Stimulated activated naive CD8-positive, alpha-beta T cell treated with anti-CD3 and anti-CD28 coated beads, Interleukin-15, Interleukin-2, amounts not matched to agents 100 ng/mL and 50 ng/mL, for 24 hours (primary cell): ENCODE measurements around the gene AFG3L2.
"Not testable (repeated sequence)": the region's sequence is repeated elsewhere in the genome, so short reads cannot be mapped to it uniquely, and the experiment has no call there.

Experiments used
- H3K27ac Mint-ChIP-seq: one replicate; pipeline ENCODE4 v1.8.0; 2021; ENCODE audit warnings: mild to moderate bottlenecking, mixed read lengths
- H3K27me3 Mint-ChIP-seq: one replicate; pipeline ENCODE4 v1.8.0; 2021; ENCODE audit warnings: mixed read lengths
- H3K36me3 Mint-ChIP-seq: one replicate; pipeline ENCODE4 v1.8.0; 2021; ENCODE audit warnings: low read depth, mixed read lengths
- H3K4me1 Mint-ChIP-seq: one replicate; pipeline ENCODE4 v1.8.0; 2021; ENCODE audit warnings: low read depth, mixed read lengths
- H3K4me3 Mint-ChIP-seq: one replicate; pipeline ENCODE4 v1.8.0; 2021; ENCODE audit warnings: mild to moderate bottlenecking, mixed read lengths
- H3K9me3 Mint-ChIP-seq: one replicate; pipeline ENCODE4 v1.8.0; 2021; ENCODE audit warnings: mixed read lengths

Gene AFG3L2

DNA sequence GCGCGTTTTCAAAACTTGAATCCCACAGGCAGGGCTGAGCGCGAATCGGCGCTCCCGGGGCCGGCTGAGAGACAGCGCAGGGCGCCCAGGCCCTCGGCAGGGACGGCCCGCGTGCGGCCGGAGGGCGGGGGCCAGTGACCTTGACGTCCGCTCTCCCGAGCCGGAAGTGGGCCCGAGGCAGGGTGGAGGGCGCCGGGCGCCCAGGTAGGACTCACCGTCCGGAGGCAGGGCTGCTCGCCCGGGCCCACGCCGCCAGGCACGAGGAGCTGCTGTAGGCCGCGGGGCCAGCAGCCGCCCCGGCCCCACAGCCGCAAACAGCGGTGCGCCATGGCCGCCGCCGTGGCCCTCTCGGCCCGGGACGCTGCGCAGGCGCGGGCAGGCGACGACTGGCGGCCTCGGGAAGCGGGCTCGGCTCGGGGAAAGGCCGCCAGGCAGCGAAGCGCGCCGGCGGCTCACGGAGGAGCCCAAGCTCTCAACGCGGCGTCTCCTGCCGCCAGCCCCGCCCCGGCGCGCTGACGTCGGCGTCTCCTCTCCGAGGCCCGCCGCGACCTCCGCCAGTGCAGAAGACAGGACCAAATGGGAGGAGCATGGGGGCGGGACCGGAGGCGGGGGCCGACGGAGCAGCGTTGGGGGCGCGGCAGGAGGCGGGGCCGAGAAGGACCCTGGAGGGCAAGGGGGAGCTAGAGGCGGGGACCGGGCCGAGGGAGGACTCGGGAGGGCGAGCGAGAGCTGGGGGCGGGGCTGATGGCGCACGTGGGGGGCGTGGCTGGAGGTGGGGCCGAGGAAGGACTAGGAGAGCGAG, at the start of gene AFG3L2:
Gene AFG3L2, minus strand, starts transcription at position 474 of the 802 bp plus-strand sequence. Its CDS starts 145 bp downstream, at position 329.
- peaks cover 44% of the 10 kb centered on the region for H3K4me1 Mint-ChIP-seq
- no peaks in the 10 kb centered on the region for H3K27me3 Mint-ChIP-seq
- H3K36me3 Mint-ChIP-seq = peaks cover 26% of the 10 kb centered on the region
- peak within 1 kb of the TSS; percentile 99 for H3K27ac Mint-ChIP-seq
- H3K4me3 Mint-ChIP-seq = peak within 1 kb of the TSS; percentile 96
- no peaks in the 10 kb centered on the region for H3K9me3 Mint-ChIP-seq

DNA sequence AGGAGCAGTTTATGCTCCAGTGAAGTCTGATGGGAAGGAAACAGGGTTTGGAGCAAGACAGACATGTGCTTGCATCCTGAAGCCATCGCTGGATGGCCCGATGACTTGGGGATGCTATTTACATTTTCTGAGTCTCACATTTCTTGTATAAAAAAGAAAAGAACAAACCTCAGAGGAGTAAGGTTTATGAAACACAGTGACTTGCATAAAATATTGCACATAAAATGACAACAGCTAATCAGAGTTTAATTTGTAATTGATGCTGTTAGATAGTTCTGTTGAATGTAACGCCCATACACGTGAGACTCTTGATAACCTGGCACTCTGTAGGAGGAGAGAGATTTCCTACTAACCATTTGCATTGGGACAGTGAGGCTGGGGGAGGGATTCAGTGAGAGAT, 47.2 kb upstream of the AFG3L2 start:
- Mint-ChIP-seq H3K4me3 (no peak overlapping the region), H3K27ac (no peak overlapping the region), H3K4me1 (peaks cover 20% of the 10 kb centered on the region), H3K36me3 (peaks cover 4% of the 10 kb centered on the region), H3K9me3 (no peaks in the 10 kb centered on the region), H3K27me3 (no peaks in the 10 kb centered on the region)

DNA sequence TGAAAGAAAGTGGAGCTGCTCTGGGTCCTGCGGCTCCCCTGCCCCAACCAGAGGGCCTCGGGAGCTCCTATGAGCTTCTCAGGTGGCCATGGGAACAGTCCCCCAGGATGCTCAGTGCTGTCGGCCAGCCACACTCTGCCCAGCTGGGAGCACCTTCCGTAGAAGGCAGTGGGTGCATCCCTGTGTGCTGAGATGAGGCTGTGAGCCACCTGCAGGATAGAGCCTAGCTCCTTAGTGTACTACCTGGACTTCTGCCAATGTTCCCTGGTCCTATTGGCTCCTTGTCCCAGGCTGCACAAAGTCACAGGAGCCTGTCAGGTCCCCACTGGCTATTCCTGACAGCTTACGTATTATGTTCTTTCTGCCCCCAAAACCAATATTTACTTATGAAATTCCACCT, 46.8 kb upstream of the AFG3L2 start:
- Mint-ChIP-seq H3K27me3 (no peaks in the 10 kb centered on the region), H3K36me3 (peaks cover 4% of the 10 kb centered on the region), H3K27ac (no peak overlapping the region), H3K4me1 (peaks cover 20% of the 10 kb centered on the region), H3K9me3 (no peaks in the 10 kb centered on the region), H3K4me3 (no peak overlapping the region)

DNA sequence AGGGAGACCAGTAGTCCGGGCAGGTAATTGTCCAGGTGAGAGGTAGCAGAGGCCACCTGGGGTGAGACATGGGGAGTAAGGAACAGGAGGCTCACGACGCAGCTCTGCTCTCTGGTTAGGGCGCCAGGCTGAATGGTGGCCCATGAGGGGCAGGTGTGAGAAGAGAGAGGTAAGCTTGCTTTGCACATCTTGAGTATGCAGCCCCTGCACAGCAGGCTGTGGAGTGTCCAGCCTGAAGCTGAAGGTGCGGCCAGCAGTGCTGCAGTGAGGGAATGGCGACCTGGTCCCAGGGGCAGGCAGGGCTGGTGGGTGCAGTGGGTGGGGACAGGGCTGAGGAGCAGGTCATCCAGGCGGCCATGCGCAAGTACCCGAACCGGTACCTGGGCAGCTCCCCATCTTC, 46.4 kb upstream of the AFG3L2 start:
- Mint-ChIP-seq H3K9me3 (no peaks in the 10 kb centered on the region), H3K27ac (no peak overlapping the region), H3K36me3 (peaks cover 4% of the 10 kb centered on the region), H3K4me3 (no peak overlapping the region), H3K4me1 (peaks cover 24% of the 10 kb centered on the region), H3K27me3 (no peaks in the 10 kb centered on the region)

DNA sequence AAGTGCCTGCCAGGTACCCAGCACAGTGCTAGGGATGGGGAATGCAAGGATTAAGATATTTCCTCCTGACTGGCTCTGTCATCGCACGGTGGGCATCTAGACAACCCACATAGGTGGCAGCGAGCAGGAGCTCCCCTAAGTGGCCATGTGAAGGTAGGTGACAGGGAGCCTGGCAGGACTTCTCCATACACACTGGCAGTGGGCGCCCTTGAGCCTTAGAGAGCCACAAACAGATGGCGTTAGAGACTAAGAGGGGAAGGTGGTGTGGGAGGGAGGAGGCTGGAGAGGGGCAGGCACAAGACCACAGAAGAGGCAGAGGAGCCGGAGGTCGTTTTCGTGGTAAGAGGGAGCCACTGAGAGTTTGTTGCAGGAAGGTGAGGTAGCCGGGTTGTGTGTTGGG, 45.9 kb upstream of the AFG3L2 start:
- H3K36me3 Mint-ChIP-seq = peaks cover 4% of the 10 kb centered on the region
- H3K27ac Mint-ChIP-seq = no peak overlapping the region
- no peaks in the 10 kb centered on the region for H3K9me3 Mint-ChIP-seq
- H3K27me3 Mint-ChIP-seq = no peaks in the 10 kb centered on the region
- H3K4me3 Mint-ChIP-seq = no peak overlapping the region
- peaks cover 25% of the 10 kb centered on the region for H3K4me1 Mint-ChIP-seq

DNA sequence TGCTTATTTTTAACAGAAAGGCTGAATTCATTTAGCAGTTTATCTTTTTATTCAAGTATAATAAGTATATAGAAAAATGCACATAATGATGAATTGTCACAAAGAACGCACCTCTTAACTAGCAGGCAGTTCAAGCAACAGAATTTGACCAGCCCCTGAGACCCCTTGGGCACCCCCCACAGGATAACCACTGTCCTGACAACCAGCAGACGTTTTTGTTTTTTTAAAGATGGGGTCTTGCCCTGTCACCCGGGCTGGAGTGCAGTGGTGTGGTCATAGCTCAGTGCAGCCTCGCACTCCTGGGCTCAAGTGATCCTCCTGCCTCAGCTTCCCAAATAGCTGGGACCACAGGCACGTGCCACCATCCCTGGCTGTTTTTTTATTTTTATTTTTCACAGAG, 44.7 kb upstream of the AFG3L2 start:
- no peaks in the 10 kb centered on the region for H3K9me3 Mint-ChIP-seq
- no peaks in the 10 kb centered on the region for H3K27me3 Mint-ChIP-seq
- H3K27ac Mint-ChIP-seq = no peak overlapping the region
- peaks cover 4% of the 10 kb centered on the region for H3K36me3 Mint-ChIP-seq
- peaks cover 16% of the 10 kb centered on the region for H3K4me1 Mint-ChIP-seq
- H3K4me3 Mint-ChIP-seq = no peak overlapping the region

DNA sequence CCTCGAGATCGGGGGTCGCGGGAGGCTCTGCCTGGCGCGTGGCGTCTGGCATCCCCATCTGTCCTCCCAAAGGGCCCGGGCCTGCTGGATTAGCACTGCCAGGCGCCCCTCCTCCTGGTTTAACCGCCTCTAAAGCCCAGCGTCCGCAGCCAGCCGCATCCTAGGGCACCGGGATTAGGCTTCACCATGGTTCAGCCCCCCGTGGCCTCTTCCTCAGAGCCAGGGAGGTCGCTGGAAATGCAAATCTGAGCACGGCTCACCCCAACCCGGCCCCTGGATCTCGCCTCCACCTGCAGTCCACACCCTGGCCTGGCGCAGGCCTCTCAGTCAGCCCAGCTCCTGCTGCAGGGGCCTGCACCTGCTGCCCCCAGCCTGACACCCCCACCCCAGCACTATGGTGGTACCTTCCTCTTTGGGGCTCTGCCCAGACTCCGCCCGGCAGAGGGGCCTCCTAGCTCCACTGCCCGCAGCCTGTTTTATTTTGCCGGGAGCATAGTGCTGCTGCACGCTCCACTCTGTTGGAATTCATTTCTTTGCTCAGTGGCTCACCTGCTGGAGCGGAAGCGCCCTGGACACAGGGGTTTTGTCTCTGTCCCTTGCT, 43.9 kb upstream of the AFG3L2 start:
- Mint-ChIP-seq H3K27me3 (no peaks in the 10 kb centered on the region), H3K4me1 (peaks cover 14% of the 10 kb centered on the region), H3K36me3 (peaks cover 4% of the 10 kb centered on the region), H3K4me3 (peak overlapping the region; percentile 68), H3K27ac (peak overlapping the region; percentile 49), H3K9me3 (no peaks in the 10 kb centered on the region)

DNA sequence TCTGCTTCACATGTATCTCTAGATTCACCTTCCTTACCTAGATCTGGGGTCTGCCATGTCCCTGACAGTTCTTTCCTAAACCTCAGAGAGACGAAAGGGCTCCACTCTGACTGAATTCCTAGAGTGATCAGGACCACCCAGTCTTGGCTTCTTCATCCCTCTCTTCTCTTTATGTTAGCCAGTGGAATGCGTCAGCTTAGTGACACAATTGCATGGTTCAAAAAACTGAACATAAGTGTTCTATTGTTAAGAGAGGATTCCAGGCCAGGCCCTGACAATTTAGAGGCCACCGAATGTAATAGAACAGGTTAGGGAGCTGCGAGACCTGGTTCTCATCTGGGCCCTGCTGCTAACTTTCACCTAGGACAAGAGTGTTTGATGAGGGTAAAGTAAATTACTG, 40.7 kb upstream of the AFG3L2 start:
- no peaks in the 10 kb centered on the region for H3K27me3 Mint-ChIP-seq
- no peak overlapping the region for H3K4me3 Mint-ChIP-seq
- H3K4me1 Mint-ChIP-seq = peaks cover 14% of the 10 kb centered on the region
- H3K27ac Mint-ChIP-seq = no peak overlapping the region
- peaks cover 4% of the 10 kb centered on the region for H3K36me3 Mint-ChIP-seq
- H3K9me3 Mint-ChIP-seq = no peaks in the 10 kb centered on the region

DNA sequence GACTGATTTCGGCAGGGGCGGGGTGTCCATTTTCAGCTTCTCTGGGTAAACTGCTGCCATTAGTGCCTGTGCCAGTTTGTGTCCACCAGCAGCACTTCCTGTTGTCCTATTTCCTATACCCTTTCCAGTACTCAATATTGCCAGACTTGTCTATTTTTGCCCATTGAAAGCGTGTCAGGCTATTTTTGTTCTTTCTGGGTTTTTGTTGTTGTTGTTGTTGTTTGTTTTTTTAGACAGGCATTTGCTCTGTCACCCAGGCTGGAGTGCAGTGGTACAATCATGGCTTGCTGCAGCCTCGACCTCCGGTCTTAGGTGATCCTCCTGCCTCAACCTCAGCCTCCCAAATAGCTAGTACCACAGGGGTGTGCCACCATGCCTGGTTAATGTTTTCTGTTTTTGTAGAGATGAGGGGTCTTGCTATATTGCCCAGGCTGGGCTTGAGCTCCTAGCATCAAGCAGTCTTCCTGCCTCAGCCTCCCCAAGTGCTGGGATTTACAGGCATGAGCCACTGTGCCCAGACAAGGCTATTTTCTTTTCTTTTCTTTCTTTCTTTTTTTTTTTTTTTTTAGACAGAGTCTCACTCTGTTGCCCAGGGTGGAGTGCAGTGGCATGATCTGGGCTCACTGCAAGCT, 39.2 kb upstream of the AFG3L2 start:
- no peak overlapping the region for H3K4me3 Mint-ChIP-seq
- H3K9me3 Mint-ChIP-seq = no peaks in the 10 kb centered on the region
- no peak overlapping the region for H3K27ac Mint-ChIP-seq
- H3K4me1 Mint-ChIP-seq = peaks cover 13% of the 10 kb centered on the region
- H3K27me3 Mint-ChIP-seq = no peaks in the 10 kb centered on the region
- peaks cover 2% of the 10 kb centered on the region for H3K36me3 Mint-ChIP-seq

DNA sequence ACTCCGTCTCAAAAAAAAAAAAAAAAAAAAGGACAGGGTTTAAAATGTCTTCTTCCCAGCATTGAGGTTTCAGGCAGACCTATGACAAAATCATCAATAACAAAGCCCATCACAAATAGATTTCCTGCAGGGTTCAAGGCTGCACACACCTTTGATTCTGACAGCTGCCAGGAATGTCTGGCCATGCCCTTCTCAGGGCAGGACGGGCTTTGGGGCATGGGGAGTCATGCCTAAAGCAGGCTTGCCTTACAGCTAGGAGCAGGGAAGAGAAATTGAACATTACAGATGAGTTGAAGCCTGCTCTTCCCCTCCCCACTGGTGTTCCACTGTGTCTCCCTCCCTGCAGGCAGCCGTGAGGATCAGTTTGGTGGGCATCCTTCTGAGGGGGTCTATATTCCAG, 34.4 kb upstream of the AFG3L2 start:
- Mint-ChIP-seq H3K27ac (no peak overlapping the region), H3K36me3 (no peaks in the 10 kb centered on the region), H3K4me3 (no peak overlapping the region), H3K27me3 (peaks cover 6% of the 10 kb centered on the region), H3K9me3 (no peaks in the 10 kb centered on the region), H3K4me1 (peaks cover 28% of the 10 kb centered on the region)

DNA sequence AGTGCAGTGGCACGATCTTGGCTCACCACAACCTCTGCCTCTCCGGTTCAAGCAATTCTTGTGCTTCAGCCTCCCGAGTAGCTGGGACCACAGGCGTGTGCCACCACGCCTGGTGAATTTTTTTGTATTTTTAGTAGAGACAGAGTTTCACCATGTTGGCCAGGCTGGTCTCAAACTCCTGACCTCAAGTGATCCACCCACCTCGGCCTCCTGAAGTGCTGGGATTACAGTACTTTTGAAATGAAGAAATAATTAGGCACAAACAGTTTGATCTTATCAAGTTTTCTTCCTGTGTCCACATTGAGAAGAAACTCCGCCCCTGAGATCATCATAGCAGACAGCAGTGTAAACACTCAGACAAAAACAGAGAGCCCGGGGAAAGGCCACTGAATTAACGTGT, 33.7 kb upstream of the AFG3L2 start:
- Mint-ChIP-seq H3K27me3 (peaks cover 12% of the 10 kb centered on the region), H3K4me1 (peaks cover 35% of the 10 kb centered on the region)
- H3K4me3 Mint-ChIP-seq, H3K9me3 Mint-ChIP-seq, H3K36me3 Mint-ChIP-seq, H3K27ac Mint-ChIP-seq: not testable (repeated sequence)

DNA sequence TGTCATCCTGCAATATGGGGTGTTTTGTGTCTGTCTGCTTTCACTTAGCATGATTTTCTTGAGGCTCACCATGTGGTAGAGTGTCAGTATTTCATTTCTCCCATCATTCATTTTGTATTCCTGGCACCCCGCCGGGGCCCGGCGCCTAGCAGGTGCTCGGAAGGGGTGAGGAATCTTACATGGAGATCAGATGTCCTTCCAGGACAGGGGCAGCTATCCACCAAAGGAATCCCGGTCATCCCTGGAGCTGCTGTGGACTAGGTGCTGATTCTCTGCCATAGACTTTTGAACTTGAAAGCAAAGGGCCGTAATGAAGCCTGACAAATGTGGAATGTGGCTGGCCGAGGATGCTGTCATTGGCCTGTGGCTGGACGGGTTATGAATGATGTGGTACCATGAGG, 33.1 kb upstream of the AFG3L2 start:
- Mint-ChIP-seq H3K36me3 (no peaks in the 10 kb centered on the region), H3K27me3 (peaks cover 18% of the 10 kb centered on the region), H3K27ac (no peak overlapping the region), H3K4me3 (no peak overlapping the region), H3K9me3 (no peaks in the 10 kb centered on the region), H3K4me1 (peaks cover 35% of the 10 kb centered on the region)

DNA sequence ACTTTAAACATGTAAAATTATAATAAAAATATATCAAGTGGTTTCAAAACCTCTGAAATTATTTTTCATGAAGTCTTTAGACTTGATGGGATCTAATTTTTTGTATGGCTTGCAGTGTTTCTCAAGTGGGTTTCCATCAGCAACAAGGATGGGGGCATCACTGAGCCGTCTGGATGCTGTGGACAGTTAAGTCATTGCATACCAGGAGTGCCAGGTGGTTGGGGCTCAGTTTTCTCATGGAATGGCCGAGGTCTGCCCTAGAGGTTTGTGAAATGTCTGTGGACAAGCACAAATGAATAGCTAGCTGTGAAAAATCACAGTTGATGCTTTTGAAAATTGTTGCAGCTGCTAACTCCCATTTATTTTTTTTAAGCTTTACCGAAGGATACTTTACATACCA, 32.4 kb upstream of the AFG3L2 start:
- peaks cover 35% of the 10 kb centered on the region for H3K4me1 Mint-ChIP-seq
- no peaks in the 10 kb centered on the region for H3K36me3 Mint-ChIP-seq
- no peak overlapping the region for H3K27ac Mint-ChIP-seq
- peak overlapping the region; percentile 13 for H3K4me3 Mint-ChIP-seq
- H3K9me3 Mint-ChIP-seq = no peaks in the 10 kb centered on the region
- H3K27me3 Mint-ChIP-seq = peaks cover 23% of the 10 kb centered on the region

DNA sequence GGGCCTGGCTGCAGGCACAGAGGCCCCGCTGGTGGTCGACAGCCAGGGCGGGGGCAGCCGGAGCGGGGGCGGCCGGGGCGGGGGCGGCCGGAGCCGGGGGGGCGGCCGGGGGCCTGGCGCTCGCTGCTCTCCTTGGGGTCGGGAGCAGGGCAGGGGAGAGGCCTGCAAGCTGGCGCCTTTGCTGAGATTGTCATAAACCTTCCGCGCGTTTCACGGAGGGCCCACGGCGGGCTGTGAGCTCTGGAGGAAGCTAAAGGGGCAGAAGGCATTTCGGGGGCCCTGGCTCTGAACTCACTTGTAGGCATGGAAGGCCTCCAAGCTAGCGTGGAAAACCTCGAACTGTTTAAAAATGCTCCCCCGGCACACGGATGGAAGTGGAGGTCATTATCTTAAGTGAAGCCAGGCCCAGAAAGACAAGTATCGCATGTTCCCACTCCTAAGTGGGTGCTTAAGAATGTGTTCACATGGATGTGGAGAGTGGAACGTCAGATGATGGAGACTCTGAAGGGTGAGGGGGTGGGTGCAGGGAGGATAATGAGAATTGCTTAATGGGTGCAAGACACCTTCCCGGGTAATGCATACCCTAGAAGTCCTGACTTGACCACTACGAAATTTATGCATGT, 31.3 kb upstream of the AFG3L2 start:
- Mint-ChIP-seq H3K27ac (peak overlapping the region; percentile 85), H3K36me3 (no peaks in the 10 kb centered on the region), H3K27me3 (peaks cover 30% of the 10 kb centered on the region), H3K9me3 (no peaks in the 10 kb centered on the region), H3K4me1 (peaks cover 43% of the 10 kb centered on the region), H3K4me3 (peak overlapping the region; percentile 91)
